Stimulated activated effector memory CD8-positive, alpha-beta T cell treated with anti-CD3 and anti-CD28 coated beads, Interleukin-12 subunit alpha, Interleukin-12 subunit beta, amount 100 ng/mL, for 72 hours (primary cell): Measurements from ENCODE around the gene CLTCL1.

ENCODE experiments used
- ATAC-seq: fragments of 150-1000 bp; cut with Tn5 transposase; 2 replicates; pipeline ENCODE4 v1.10.0; 2021
- DNase-seq, 2 donors: peaks; one replicate each; pipeline ENCODE4 v3.0.0; 2021 to 2022; ENCODE audit warnings: low spot score in 2 of 2
- H3K27ac Mint-ChIP-seq: one replicate; pipeline ENCODE4 v1.8.0; 2022; ENCODE audit warnings: mild to moderate bottlenecking, mixed read lengths
- H3K36me3 Mint-ChIP-seq: one replicate; pipeline ENCODE4 v1.8.0; 2022; ENCODE audit warnings: mild to moderate bottlenecking, mixed read lengths
- H3K4me1 Mint-ChIP-seq: one replicate; pipeline ENCODE4 v1.8.0; 2022; ENCODE audit warnings: mixed read lengths
- H3K4me3 Mint-ChIP-seq: one replicate; pipeline ENCODE4 v1.8.0; 2022; ENCODE audit warnings: mild to moderate bottlenecking, mixed read lengths
- H3K9me3 Mint-ChIP-seq: one replicate; pipeline ENCODE4 v1.8.0; 2022; ENCODE audit warnings: mixed read lengths

CLTCL1 gene

GRCh38 chr22:19151329-19152191 is 140.0 kb downstream of the CLTCL1 start:
- no peaks in the 10 kb centered on the region for H3K36me3 Mint-ChIP-seq
- peaks cover 6% of the 10 kb centered on the region for H3K4me1 Mint-ChIP-seq
- peak overlapping the region; percentile 72 for H3K4me3 Mint-ChIP-seq
- H3K27ac Mint-ChIP-seq = no peak overlapping the region
- no peak for DNase-seq
- ATAC-seq = no peak
- H3K9me3 Mint-ChIP-seq = peaks cover 4% of the 10 kb centered on the region

DNA sequence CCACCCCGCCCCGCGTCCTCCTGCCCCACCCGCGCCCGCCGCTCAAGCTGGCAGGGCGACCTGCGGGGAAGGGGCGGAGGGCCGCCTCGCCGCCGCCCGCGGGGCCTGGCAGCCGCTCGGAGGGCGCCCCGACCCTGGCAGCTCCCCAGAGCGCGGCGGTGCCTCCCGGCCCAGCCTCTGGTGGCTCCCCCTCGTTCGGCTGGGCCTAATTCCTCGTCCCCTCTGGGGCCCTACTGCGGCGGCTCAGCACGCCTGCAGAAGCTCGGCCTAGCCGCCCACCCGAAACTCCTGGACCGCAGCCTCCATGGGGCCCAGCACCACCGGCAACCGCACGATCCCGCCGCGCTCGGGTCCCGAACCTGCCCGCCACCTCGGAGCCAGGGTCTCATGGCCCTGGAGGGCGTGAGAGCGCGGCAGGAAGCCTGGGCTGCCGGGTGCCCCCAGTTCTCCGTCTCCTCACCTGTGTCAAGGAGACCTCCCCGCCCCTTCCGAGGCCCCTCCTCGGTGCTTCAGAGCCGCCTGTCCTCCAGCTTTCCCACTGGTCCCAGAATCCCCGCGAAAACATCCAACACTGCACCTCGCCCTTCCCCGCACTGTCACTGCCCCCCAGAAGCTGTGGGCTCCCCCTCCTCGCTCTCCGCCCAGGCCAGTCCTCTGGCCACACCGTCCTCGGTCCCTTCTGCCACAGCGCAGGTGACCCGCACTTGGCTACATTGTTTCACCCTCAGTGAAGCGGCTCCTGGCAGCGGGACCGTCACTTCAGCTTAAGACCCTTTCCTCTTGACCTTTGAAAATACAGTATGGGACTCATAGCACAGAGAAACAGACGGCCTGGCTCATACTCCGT is 140.8 kb downstream of the CLTCL1 start:
- DNase-seq (no peak), ATAC-seq (no peak)
- Mint-ChIP-seq H3K9me3 (peaks cover 4% of the 10 kb centered on the region), H3K36me3 (no peaks in the 10 kb centered on the region), H3K27ac (no peak overlapping the region), H3K4me1 (peaks cover 6% of the 10 kb centered on the region), H3K4me3 (peak overlapping the region; percentile 72)

DNA sequence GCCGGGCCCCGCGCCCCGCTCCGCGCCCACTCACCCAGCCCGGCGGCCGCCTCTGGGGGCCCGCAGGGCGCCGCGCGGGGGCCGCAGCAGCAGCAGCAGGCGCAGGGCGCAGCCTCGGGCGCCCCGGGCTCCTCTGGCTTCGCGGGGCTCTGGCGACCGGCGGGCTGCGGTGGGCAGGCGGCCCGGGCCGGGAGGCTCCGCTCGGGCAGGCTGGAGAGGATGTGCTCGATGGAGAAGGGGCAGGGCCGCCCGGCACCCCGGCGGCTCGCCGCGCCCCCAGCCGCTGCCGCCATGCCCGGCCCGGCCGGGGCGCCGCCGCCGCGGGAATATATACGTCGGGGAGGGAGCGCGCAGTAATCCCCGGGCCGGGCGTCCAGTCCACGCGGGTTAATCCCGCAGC is 141.5 kb downstream of the CLTCL1 start, which contains the start of gene GSC2:
Gene GSC2, minus strand, starts transcription at position 302 of the 400 bp plus-strand sequence. Its CDS starts 9 bp downstream, at position 293.
- Mint-ChIP-seq H3K27ac (no peak within 1 kb of the TSS), H3K4me3 (peak within 1 kb of the TSS; percentile 72), H3K9me3 (peaks cover 4% of the 10 kb centered on the region), H3K4me1 (peaks cover 6% of the 10 kb centered on the region), H3K36me3 (no peaks in the 10 kb centered on the region)
- no peak for ATAC-seq
- DNase-seq = no peak

GRCh38 chr22:19149047-19149883 is 142.3 kb downstream of the CLTCL1 start:
- peak; percentile 26 for ATAC-seq
- H3K4me1 Mint-ChIP-seq = peaks cover 14% of the 10 kb centered on the region
- no peak overlapping the region for H3K27ac Mint-ChIP-seq
- H3K36me3 Mint-ChIP-seq = peaks cover 5% of the 10 kb centered on the region
- peak; percentile 22 to 63 for DNase-seq
- peaks cover 4% of the 10 kb centered on the region for H3K9me3 Mint-ChIP-seq
- H3K4me3 Mint-ChIP-seq = peak overlapping the region; percentile 49

DNA sequence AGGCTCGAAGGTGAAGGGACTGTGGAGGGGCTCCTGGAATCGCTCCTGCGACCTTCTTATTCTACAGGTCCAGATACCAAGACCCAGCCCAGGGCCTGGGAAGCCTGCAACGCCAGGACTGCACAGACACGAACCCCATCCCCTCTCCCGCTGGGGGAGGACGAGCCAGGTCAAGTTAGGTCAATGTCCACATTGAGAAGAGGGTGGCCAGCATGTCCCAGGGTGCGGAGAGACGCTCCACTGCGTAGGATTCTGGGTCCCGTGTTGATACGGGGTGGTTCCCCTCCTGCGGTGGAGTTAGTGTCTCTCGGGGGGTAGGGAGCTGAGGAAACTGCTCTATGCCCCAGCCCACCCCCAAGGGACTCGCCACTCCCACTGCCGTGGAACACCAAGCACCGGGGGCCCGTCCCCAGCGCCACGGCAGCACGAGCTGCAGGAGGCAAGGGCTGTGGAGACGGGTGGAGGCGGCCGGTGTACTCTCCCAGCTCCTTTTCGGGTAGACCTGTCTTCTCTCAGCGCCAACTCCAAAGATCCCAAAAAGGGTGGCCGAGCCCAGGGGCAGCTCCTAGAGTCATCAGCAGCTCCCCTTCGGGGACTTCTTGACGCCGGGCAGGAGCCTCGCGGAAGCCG is 143.0 kb downstream of the CLTCL1 start:
- no peak for DNase-seq
- Mint-ChIP-seq H3K36me3 (peaks cover 13% of the 10 kb centered on the region), H3K4me1 (peaks cover 21% of the 10 kb centered on the region), H3K4me3 (peak overlapping the region; percentile 49), H3K9me3 (peaks cover 4% of the 10 kb centered on the region), H3K27ac (no peak overlapping the region)
- ATAC-seq = no peak

- H3K9me3 Mint-ChIP-seq = peaks cover 4% of the 10 kb centered on the region
- no peak overlapping the region for H3K4me3 Mint-ChIP-seq
- peaks cover 23% of the 10 kb centered on the region for H3K36me3 Mint-ChIP-seq
Observed at GRCh38 chr22:19147195-19147780, 144.2 kb downstream of the CLTCL1 start.

GRCh38 chr22:19146215-19146968 is 145.1 kb downstream of the CLTCL1 start:
- H3K36me3 Mint-ChIP-seq = peaks cover 32% of the 10 kb centered on the region
- H3K27ac Mint-ChIP-seq = no peak overlapping the region
- H3K4me1 Mint-ChIP-seq = peaks cover 25% of the 10 kb centered on the region
- no peak overlapping the region for H3K4me3 Mint-ChIP-seq
- no peaks in the 10 kb centered on the region for H3K9me3 Mint-ChIP-seq
- DNase-seq (no peak), ATAC-seq (no peak)

More at GRCh38 chr22:19147195-19147780, 144.2 kb downstream of the CLTCL1 start:
- ATAC-seq (no peak), DNase-seq (no peak)
- H3K27ac Mint-ChIP-seq = no peak overlapping the region
- peaks cover 25% of the 10 kb centered on the region for H3K4me1 Mint-ChIP-seq

GRCh38 chr22:19143967-19144400 is 147.5 kb downstream of the CLTCL1 start:
- DNase-seq (no peak), ATAC-seq (peak; percentile 66)
- H3K9me3 Mint-ChIP-seq = no peaks in the 10 kb centered on the region

DNA sequence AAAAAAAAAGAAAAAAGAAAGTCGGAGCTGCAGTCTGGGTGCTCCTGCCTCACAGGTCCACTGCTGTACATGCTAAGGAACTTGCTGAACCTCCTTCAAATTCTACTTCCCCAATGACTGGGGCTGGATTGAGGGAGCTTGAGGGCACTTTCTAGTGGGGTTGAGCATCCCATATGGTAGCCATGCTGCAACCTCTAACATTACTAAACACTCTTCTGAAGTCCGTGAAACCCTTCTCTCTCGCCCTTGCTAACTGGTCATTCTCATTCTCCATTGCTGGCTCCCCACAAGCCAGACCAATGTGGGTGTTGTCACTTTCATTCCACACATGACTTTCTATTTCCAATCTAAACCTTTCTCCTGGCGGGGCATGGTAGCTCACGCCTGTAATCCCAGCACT is 148.3 kb downstream of the CLTCL1 start:
- H3K36me3 Mint-ChIP-seq = peaks cover 59% of the 10 kb centered on the region
- H3K4me1 Mint-ChIP-seq = peaks cover 19% of the 10 kb centered on the region
- ATAC-seq = no peak
- H3K9me3 Mint-ChIP-seq = no peaks in the 10 kb centered on the region
- no peak for DNase-seq
- peak overlapping the region; percentile 100 for H3K4me3 Mint-ChIP-seq
- H3K27ac Mint-ChIP-seq = peak overlapping the region; percentile 100

More at GRCh38 chr22:19143967-19144400, 147.5 kb downstream of the CLTCL1 start:
- peak overlapping the region; percentile 100 for H3K27ac Mint-ChIP-seq
- peak overlapping the region; percentile 100 for H3K4me3 Mint-ChIP-seq
- H3K36me3 Mint-ChIP-seq = peaks cover 56% of the 10 kb centered on the region
- peaks cover 19% of the 10 kb centered on the region for H3K4me1 Mint-ChIP-seq

DNA sequence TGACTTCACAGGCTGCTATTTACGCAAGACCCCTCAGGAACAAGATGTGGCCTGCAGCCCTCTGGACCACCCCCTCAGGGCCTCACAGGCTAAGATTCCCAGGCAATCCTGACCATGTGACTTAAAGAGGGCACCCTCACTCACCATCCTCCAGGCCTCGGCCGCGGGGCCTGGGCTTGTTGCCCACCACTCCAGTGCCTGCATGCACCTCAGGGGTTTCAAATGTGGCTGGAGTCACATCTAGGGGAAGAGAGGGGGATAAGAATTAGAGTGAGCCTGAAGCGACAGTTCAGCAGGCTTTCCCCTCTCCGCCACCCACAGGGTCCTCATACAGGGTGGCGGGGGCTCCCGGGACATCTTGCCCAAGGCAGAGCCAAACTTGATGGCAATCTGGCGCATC is 149.1 kb downstream of the CLTCL1 start:
- DNase-seq (no peak), ATAC-seq (no peak)
- Mint-ChIP-seq H3K36me3 (peaks cover 61% of the 10 kb centered on the region), H3K4me3 (peak overlapping the region; percentile 100), H3K27ac (no peak overlapping the region), H3K4me1 (peaks cover 19% of the 10 kb centered on the region), H3K9me3 (no peaks in the 10 kb centered on the region)

DNA sequence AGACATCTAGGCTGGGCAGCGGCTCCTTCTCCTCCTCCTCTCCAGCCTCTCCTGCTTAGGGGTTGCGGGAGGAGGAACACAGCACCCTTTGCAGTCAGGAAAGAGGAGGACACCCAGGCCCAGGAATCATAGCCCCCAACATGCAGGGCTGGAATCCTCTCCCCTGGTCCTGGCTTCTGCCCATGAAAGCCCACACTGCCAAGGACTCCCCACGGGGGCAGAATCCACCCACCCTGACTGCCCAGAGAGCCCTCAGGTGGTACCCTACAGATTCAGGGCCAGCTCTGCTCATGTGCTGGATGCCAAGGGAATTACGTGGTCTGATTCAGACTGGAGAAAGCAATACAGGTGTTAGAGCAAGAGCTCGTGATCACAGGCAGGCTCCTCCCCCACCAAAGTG is 151.5 kb downstream of the CLTCL1 start:
- H3K9me3 Mint-ChIP-seq = no peaks in the 10 kb centered on the region
- peaks cover 24% of the 10 kb centered on the region for H3K4me1 Mint-ChIP-seq
- ATAC-seq (no peak), DNase-seq (no peak)
- peak overlapping the region; percentile 37 for H3K27ac Mint-ChIP-seq
- peaks cover 85% of the 10 kb centered on the region for H3K36me3 Mint-ChIP-seq
- no peak overlapping the region for H3K4me3 Mint-ChIP-seq

DNA sequence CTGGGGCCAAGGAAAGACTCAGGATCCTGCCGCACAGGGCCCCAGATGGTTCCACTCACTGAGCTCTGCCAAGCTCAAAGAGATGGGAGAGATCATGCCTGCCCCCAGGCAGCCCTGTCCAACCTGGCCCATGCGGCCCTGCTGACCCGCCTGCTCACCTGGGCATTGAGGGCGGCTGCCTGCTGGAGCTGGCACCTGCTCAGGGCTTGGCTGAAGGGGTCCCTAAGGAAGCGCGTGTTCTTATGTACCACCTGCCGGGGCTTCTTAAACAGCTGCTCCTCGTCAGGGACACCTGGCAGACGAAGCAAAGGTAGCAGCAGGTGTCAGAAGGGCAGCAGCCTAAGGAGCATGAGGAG is 152.5 kb downstream of the CLTCL1 start:
- H3K9me3 Mint-ChIP-seq = no peaks in the 10 kb centered on the region
- peaks cover 14% of the 10 kb centered on the region for H3K4me1 Mint-ChIP-seq
- H3K27ac Mint-ChIP-seq = no peak overlapping the region
- DNase-seq (no peak), ATAC-seq (no peak)
- H3K4me3 Mint-ChIP-seq = no peak overlapping the region
- peaks cover 86% of the 10 kb centered on the region for H3K36me3 Mint-ChIP-seq

DNA sequence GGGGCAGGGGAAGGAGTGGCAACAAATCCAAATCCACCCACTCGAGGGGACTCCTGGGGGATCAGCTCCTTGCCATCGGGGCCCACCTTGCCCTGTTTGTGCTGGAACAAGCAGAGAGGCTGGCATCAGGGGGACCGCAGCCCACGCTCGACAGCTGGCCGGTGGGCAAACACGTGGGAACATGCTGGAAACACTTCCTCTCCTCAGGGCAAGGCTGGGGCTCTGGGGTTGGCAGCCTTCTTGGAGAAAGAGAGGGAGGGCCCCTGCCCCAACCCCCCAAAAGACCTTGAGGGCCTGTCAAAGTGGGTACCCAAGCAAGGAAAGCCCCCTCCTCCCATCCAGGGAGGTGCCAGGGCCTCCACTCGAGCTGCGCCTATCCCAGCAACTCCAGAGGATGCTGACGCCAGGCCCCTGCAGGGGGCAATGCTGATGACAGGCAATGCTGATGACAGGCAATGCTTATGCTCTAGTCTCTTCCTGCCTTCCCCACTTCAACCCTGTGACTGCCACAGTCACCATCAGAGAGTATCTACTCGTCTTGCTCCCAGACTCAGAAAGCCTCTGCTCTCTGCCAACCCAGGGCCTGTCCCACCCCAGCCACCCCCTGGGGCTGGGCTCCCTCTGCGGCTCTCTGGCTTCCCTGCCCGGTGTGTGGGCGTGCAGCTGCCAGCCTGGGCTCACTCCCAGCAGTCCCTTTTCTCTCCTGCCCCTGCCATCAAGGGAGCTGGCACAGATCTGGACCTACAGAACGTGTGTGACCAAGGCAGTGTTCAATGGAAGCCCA is 153.1 kb downstream of the CLTCL1 start:
- H3K4me1 Mint-ChIP-seq = peaks cover 9% of the 10 kb centered on the region
- no peak overlapping the region for H3K4me3 Mint-ChIP-seq
- H3K27ac Mint-ChIP-seq = no peak overlapping the region
- ATAC-seq = no peak
- H3K9me3 Mint-ChIP-seq = no peaks in the 10 kb centered on the region
- peaks cover 86% of the 10 kb centered on the region for H3K36me3 Mint-ChIP-seq
- DNase-seq = no peak
